ENCODE data around the gene CDPF1. TPM values are rescaled to one million over a fixed set of nuclear protein-coding genes. Genes with fewer than 3 reads are reported as not detected.

Gene CDPF1
- total and polyA plus RNA-seq, 2 of the 13 experiments (the other 11 are each of a cell fraction or from before 2014, with no cell fraction given) = 5.2 to 8.1 TPM

DNA sequence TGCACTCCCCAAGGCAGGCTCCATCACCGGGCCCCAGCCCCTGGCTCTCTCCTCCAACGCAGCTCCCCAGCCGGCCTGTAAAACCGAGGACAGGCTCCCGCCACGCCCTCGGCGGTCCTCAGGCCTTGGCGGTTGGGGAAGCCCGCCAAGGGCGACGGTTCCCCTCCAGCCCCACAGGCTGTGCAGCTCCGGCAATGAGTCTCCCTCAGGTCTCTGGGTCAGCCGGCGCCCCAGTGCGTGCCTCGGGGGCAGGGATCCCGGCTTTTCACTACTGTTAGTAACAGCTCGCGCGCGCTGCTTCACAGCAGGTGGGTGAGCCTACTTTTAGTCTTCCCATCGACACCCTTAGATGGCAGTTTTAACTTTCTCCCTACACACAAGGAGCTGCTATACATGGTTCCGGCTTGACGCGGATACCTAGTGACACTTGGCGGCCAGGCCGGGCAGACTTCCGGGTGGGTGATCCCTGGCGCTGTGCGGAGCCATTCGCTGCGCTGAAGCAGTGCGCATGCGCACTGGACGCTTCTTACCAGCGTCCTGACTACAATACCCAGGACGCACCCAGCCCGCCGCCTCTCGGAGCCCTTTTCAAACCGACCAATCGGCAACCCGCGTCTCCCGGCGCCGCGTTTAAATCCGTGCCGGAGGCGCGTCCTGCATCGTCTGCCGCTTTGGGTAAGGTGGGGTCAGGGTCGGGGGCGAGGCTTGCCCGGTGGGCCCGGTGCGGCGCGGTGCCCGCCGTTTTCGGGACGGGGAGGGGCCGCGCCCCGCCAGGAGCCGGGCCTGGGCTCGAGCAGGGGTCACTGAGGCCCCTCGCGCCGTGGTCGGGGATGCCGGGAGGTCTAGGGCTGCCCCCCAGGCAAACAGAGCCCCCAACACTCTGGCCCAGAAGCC, 46.4 kb upstream of the CDPF1 start, which contains the start of gene GTSE1 (continued):
- no peak for TF ChIP-seq TOE1 (CRISPR knock-in tag; IDR thresholded peaks at IDR 0.05)
- no peak; the same call in 1 of the 2 replicates for TF ChIP-seq ZNF225 (CRISPR knock-in tag; IDR thresholded peaks at IDR 0.05)
- peak; percentile 75 for TF ChIP-seq STAG1 (CRISPR knock-in tag; IDR thresholded peaks at IDR 0.05)
- peak; percentile 62; the same call in 1 of the 2 replicates for TF ChIP-seq ZNF451 (CRISPR knock-in tag; IDR thresholded peaks at IDR 0.05)
- TF ChIP-seq DR1 (CRISPR knock-in tag; IDR thresholded peaks at IDR 0.05) = peak; percentile 82; the same call in 1 of the 2 replicates
- 0 out of 2 replicates have a peak, but pooled peaks have one; percentile 13 for TF ChIP-seq POLR2G (IDR thresholded peaks at IDR 0.05; ENCODE audit: low read depth, low read length)
- TF ChIP-seq ZNF790 (CRISPR knock-in tag; IDR thresholded peaks at IDR 0.05; ENCODE audit: borderline replicate concordance) = no peak
- 0 out of 2 replicates have a peak, but pooled peaks have one; percentile 52 for TF ChIP-seq ZBTB44 (CRISPR knock-in tag; IDR thresholded peaks at IDR 0.05)
- peak; percentile 46; the same call in 1 of the 2 replicates for TF ChIP-seq SUZ12 (IDR thresholded peaks at IDR 0.05; ENCODE audit: low read depth, low read length)
- TF ChIP-seq STAT5B (CRISPR knock-in tag; IDR thresholded peaks at IDR 0.05) = no peak
- no peak; the same call in 1 of the 2 replicates for TF ChIP-seq ZNF326 (CRISPR knock-in tag; IDR thresholded peaks at IDR 0.05; ENCODE audit: borderline replicate concordance)
- no peak for TF ChIP-seq ARNT (IDR thresholded peaks at IDR 0.05)
- peak; percentile 98 for TF ChIP-seq CENPT (CRISPR knock-in tag; IDR thresholded peaks at IDR 0.05; ENCODE audit: low read depth)
- no peak for TF ChIP-seq PRPF4 (IDR thresholded peaks at IDR 0.05; ENCODE audit: low read depth, low read length, poor library complexity, severe bottlenecking)
- TF ChIP-seq ZNF569 (CRISPR knock-in tag; IDR thresholded peaks at IDR 0.05; ENCODE audit: borderline replicate concordance) = no peak
- no peak; the same call in 1 of the 2 replicates for TF ChIP-seq MXD1 (CRISPR knock-in tag; IDR thresholded peaks at IDR 0.05)
- TF ChIP-seq PHF21A (CRISPR knock-in tag; IDR thresholded peaks at IDR 0.05) = peak; percentile 26; the same call in 1 of the 2 replicates
- no peak for TF ChIP-seq MIER2 (CRISPR knock-in tag; IDR thresholded peaks at IDR 0.05)
- peak; percentile 85; the same call in 1 of the 2 replicates for TF ChIP-seq TOPORS (CRISPR knock-in tag; IDR thresholded peaks at IDR 0.05)
- TF ChIP-seq ZNF350 (CRISPR knock-in tag; IDR thresholded peaks at IDR 0.05; ENCODE audit: borderline replicate concordance, low read depth) = peak; percentile 59; the same call in 1 of the 2 replicates
- TF ChIP-seq SIN3B (IDR thresholded peaks at IDR 0.05; ENCODE audit: low read length) = peak; percentile 97
- TF ChIP-seq, protein P1, sequence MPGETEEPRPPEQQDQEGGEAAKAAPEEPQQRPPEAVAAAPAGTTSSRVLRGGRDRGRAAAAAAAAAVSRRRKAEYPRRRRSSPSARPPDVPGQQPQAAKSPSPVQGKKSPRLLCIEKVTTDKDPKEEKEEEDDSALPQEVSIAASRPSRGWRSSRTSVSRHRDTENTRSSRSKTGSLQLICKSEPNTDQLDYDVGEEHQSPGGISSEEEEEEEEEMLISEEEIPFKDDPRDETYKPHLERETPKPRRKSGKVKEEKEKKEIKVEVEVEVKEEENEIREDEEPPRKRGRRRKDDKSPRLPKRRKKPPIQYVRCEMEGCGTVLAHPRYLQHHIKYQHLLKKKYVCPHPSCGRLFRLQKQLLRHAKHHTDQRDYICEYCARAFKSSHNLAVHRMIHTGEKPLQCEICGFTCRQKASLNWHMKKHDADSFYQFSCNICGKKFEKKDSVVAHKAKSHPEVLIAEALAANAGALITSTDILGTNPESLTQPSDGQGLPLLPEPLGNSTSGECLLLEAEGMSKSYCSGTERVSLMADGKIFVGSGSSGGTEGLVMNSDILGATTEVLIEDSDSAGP (CRISPR knock-in tag; IDR thresholded peaks at IDR 0.05; ENCODE audit: borderline replicate concordance) = peak; percentile 81; the same call in 1 of the 2 replicates
- peak; percentile 79; the same call in 1 of the 2 replicates for TF ChIP-seq ETV5 (CRISPR knock-in tag; IDR thresholded peaks at IDR 0.05; ENCODE audit: borderline replicate concordance)
- no peak for TF ChIP-seq RNF219 (CRISPR knock-in tag; IDR thresholded peaks at IDR 0.05)

All from HepG2 (cell line).